Neural progenitor cell (in vitro differentiated cells): ENCODE results near the gene DDX27. TPM values are rescaled to one million over a fixed set of nuclear protein-coding genes. Genes with fewer than 3 reads are reported as not detected.
"Not testable (repeated sequence)": the region's sequence is repeated elsewhere in the genome, so short reads cannot be mapped to it uniquely, and the experiment has no call there.

Experiments
- DNase-seq: peaks from one replicate; pipeline ENCODE4 v3.0.0-alpha.2; 2016; ENCODE audit warnings: low spot score
- H2AFZ ChIP-seq: fragments of 200-600 bp; sonication (generic); replicated peaks from 2 replicates; pipeline ENCODE4 v1.6.1; 2016; ENCODE audit warnings: antibody characterized with exemption
- H3F3A ChIP-seq: fragments of 200-600 bp; sonication (generic); 2 replicates; pipeline ENCODE4 v1.6.1; 2016; ENCODE audit warnings: antibody characterized with exemption, low read depth
- H3K27ac ChIP-seq: fragments of 200-600 bp; sonication (generic); 2 replicates; pipeline ENCODE4 v1.5.1; 2016; ENCODE audit warnings: mild to moderate bottlenecking
- H3K27me3 ChIP-seq: fragments of 200-600 bp; sonication (generic); 2 replicates; pipeline ENCODE4 v1.6.1; 2016; ENCODE audit warnings: mild to moderate bottlenecking, moderate library complexity
- H3K36me3 ChIP-seq: fragments of 200-600 bp; sonication (generic); 2 replicates; pipeline ENCODE4 v1.5.1; 2016
- H3K4me1 ChIP-seq: fragments of 200-600 bp; sonication (generic); 2 replicates; pipeline ENCODE4 v1.6.1; 2016; ENCODE audit warnings: mixed run types
- H3K4me2 ChIP-seq: fragments of 200-600 bp; sonication (generic); 2 replicates; pipeline ENCODE4 v1.6.1; 2016
- H3K4me3 ChIP-seq: fragments of 200-600 bp; sonication (generic); 2 replicates; pipeline ENCODE4 v1.5.1; 2016
- H3K79me2 ChIP-seq: fragments of 200-600 bp; sonication (generic); 2 replicates; pipeline ENCODE4 v1.6.1; 2016; ENCODE audit warnings: low read depth
- H3K9ac ChIP-seq: fragments of 200-600 bp; sonication (generic); 2 replicates; pipeline ENCODE4 v1.6.1; 2016
- H3K9me3 ChIP-seq: fragments of 200-600 bp; sonication (generic); 2 replicates; pipeline ENCODE4 v1.5.1; 2016; ENCODE audit warnings: low read depth
- H4K20me1 ChIP-seq: fragments of 200-600 bp; sonication (generic); 2 replicates; pipeline ENCODE4 v1.6.1; 2016; ENCODE audit warnings: low read depth
- H3K27ac Mint-ChIP-seq: 3 replicates; pipeline ENCODE4 v1.8.0; 2021; ENCODE audit warnings: mixed read lengths
- H3K27me3 Mint-ChIP-seq: 2 replicates; pipeline ENCODE4 v1.8.0; 2022; ENCODE audit warnings: low read depth, mild to moderate bottlenecking, inconsistent platforms, moderate library complexity, mixed read lengths; ENCODE audit not compliant: insufficient read depth
- H3K36me3 Mint-ChIP-seq: 3 replicates; pipeline ENCODE4 v1.8.0; 2021; ENCODE audit warnings: mixed read lengths
- H3K4me1 Mint-ChIP-seq: 3 replicates; pipeline ENCODE4 v1.8.0; 2021; ENCODE audit warnings: mixed read lengths
- H3K4me3 Mint-ChIP-seq: 3 replicates; pipeline ENCODE4 v1.8.0; 2021; ENCODE audit warnings: mild to moderate bottlenecking, moderate library complexity, mixed read lengths
- H3K9me3 Mint-ChIP-seq: 3 replicates; pipeline ENCODE4 v1.8.0; 2020; ENCODE audit warnings: mixed read lengths
- EZH2 ChIP-seq: fragments of 200-600 bp; sonication (generic); IDR thresholded peaks from 2 replicates; pipeline ENCODE4 v1.6.1; 2017; ENCODE audit warnings: antibody characterized with exemption, mild to moderate bottlenecking, moderate library complexity
- EZH2phosphoT487 ChIP-seq: fragments of 200-600 bp; sonication (generic); IDR thresholded peaks from 2 replicates; pipeline ENCODE4 v1.6.1; 2017; ENCODE audit warnings: antibody characterized with exemption
- total RNA-seq: library from RNA; depleted of rRNA; stranded (reverse); fragments of >200 nt; gene quantifications from 2 replicates; pipeline ENCODE4 v1.2.3, GENCODE V29; 2015; ENCODE audit warnings: low replicate concordance
- TF ChIP-seq, protein P1 (sequence below): fragments of 200-600 bp; sonication (generic); IDR thresholded peaks from 2 replicates; pipeline ENCODE4 v1.5.1; 2017; ENCODE audit warnings: antibody characterized with exemption, mild to moderate bottlenecking

Gene DDX27
- total RNA-seq, 1 donor from 2014 or later: 27.3 TPM

DNA sequence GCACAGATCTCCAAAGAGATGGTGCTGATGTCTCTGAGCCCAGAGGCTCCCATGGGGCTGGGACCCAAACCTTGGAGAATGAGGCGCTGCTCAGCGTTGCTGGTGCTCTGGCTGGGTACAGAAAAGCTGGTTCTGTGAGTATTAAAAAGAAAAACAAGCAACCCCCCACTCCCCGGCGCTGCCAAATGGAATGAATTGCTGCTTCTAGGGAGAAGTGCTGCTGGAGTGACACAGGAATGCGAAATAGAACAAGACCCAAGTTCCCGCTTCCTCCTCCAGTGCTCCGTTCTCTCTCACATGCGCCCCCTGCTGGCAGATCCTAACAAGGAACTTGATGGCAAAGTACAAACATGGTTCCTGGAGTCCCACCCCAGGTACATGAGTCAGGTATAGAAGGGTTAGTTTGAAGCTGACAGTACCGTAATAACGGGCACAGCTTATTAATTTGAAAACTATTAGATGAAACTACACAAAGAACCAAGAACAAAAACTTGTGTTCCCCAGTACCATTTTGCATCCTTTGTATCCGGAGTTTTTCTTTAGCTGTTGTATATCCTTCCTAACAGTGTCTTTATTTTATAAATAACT, 2.1 kb upstream of the DDX27 start:
- Mint-ChIP-seq H3K27ac (peak overlapping the region; percentile 39), H3K9me3 (no peaks in the 10 kb centered on the region), H3K27me3 (peaks cover 4% of the 10 kb centered on the region), H3K36me3 (no peaks in the 10 kb centered on the region), H3K4me1 (peaks cover 13% of the 10 kb centered on the region), H3K4me3 (peak overlapping the region; percentile 38)
- H3K36me3 ChIP-seq: no peaks in the 10 kb centered on the region
- no peak overlapping the region for H3K9ac ChIP-seq
- H3K9me3 ChIP-seq: no peaks in the 10 kb centered on the region
- H3K4me3 ChIP-seq: no peak overlapping the region
- H3K4me1 ChIP-seq: no peaks in the 10 kb centered on the region
- H3K27ac ChIP-seq: no peak overlapping the region
- TF ChIP-seq, protein P1, sequence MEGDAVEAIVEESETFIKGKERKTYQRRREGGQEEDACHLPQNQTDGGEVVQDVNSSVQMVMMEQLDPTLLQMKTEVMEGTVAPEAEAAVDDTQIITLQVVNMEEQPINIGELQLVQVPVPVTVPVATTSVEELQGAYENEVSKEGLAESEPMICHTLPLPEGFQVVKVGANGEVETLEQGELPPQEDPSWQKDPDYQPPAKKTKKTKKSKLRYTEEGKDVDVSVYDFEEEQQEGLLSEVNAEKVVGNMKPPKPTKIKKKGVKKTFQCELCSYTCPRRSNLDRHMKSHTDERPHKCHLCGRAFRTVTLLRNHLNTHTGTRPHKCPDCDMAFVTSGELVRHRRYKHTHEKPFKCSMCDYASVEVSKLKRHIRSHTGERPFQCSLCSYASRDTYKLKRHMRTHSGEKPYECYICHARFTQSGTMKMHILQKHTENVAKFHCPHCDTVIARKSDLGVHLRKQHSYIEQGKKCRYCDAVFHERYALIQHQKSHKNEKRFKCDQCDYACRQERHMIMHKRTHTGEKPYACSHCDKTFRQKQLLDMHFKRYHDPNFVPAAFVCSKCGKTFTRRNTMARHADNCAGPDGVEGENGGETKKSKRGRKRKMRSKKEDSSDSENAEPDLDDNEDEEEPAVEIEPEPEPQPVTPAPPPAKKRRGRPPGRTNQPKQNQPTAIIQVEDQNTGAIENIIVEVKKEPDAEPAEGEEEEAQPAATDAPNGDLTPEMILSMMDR: peak; percentile 97
- no peak for TF ChIP-seq EZH2
- DNase-seq: peak; percentile 94
- no peaks in the 10 kb centered on the region for H4K20me1 ChIP-seq
- peaks cover 8% of the 10 kb centered on the region for H3F3A ChIP-seq
- peaks cover 24% of the 10 kb centered on the region for H3K79me2 ChIP-seq
- H2AFZ ChIP-seq: peak overlapping the region; percentile 96
- peak overlapping the region; percentile 32 for H3K4me2 ChIP-seq
- H3K27me3 ChIP-seq: no peaks in the 10 kb centered on the region

GRCh38 chr20:49218739-49219090, 501 bp upstream of the DDX27 start:
- not testable (repeated sequence) for H3F3A ChIP-seq, H2AFZ ChIP-seq, H3K36me3 Mint-ChIP-seq, H3K27me3 ChIP-seq, H3K9ac ChIP-seq, H3K36me3 ChIP-seq, H3K4me1 ChIP-seq, H3K27me3 Mint-ChIP-seq, H3K9me3 Mint-ChIP-seq, H3K9me3 ChIP-seq, H3K27ac ChIP-seq, H4K20me1 ChIP-seq
- Mint-ChIP-seq H3K4me1 (peaks cover 13% of the 10 kb centered on the region), H3K4me3 (peak overlapping the region; percentile 93), H3K27ac (peak overlapping the region; percentile 91)
- H3K4me2 ChIP-seq: peak overlapping the region; percentile 96
- peak; percentile 29 for DNase-seq
- H3K79me2 ChIP-seq: peaks cover 24% of the 10 kb centered on the region
- H3K4me3 ChIP-seq: peak overlapping the region; percentile 84

- no peak for DNase-seq
- Mint-ChIP-seq H3K9me3 (no peaks in the 10 kb centered on the region), H3K4me1 (peaks cover 13% of the 10 kb centered on the region), H3K27me3 (peaks cover 2% of the 10 kb centered on the region), H3K4me3 (peak overlapping the region; percentile 93), H3K27ac (peak overlapping the region; percentile 11), H3K36me3 (peaks cover 12% of the 10 kb centered on the region)
- Histone ChIP-seq H3K4me2 (peak overlapping the region; percentile 96), H2AFZ (peak overlapping the region; percentile 74), H3K9me3 (no peaks in the 10 kb centered on the region), H3K27ac (no peak overlapping the region), H3K27me3 (no peaks in the 10 kb centered on the region), H3K4me1 (no peaks in the 10 kb centered on the region), H3K36me3 (peaks cover 5% of the 10 kb centered on the region), H4K20me1 (no peaks in the 10 kb centered on the region), H3F3A (peaks cover 8% of the 10 kb centered on the region), H3K79me2 (peaks cover 24% of the 10 kb centered on the region), H3K9ac (peak overlapping the region; percentile 75), H3K4me3 (peak overlapping the region; percentile 84)
- no peak for TF ChIP-seq EZH2phosphoT487
- TF ChIP-seq, protein P1: no peak
- no peak for TF ChIP-seq EZH2
These were observed 962 bp downstream of the DDX27 start for GRCh38 chr20:49219924-49220831.

DNA sequence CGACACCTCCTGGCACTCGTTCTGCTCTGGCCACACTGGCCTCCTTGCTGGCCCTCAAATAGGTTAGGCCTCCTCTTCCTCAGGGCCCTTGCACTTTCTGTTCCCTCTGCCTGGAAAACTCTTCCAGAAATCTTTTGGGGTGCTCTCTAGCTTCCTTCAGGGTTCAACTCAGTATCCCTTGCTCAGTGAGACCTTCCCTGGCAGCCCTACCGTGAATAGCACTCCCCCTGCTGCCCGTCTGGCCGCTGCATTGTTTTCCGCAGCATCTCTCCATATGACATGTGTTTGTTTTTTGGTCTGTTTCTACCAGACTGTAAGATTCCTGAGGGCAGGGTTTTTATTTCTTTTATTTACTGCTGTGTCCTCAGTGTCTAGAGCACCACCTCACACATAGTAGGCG, 6.7 kb downstream of the DDX27 start:
- Mint-ChIP-seq H3K27me3 (peaks cover 4% of the 10 kb centered on the region), H3K27ac (peak overlapping the region; percentile 60), H3K4me3 (no peak overlapping the region), H3K9me3 (no peaks in the 10 kb centered on the region), H3K4me1 (no peaks in the 10 kb centered on the region), H3K36me3 (peaks cover 20% of the 10 kb centered on the region)
- no peak overlapping the region for H3K27ac ChIP-seq
- no peak overlapping the region for H3K9ac ChIP-seq
- no peak for DNase-seq
- no peaks in the 10 kb centered on the region for H3K9me3 ChIP-seq
- H2AFZ ChIP-seq: no peak overlapping the region
- no peak overlapping the region for H3K4me2 ChIP-seq
- TF ChIP-seq, protein P1: peak; percentile 8
- TF ChIP-seq EZH2phosphoT487: no peak
- no peak for TF ChIP-seq EZH2
- H3K4me1 ChIP-seq: no peaks in the 10 kb centered on the region
- H4K20me1 ChIP-seq: no peaks in the 10 kb centered on the region
- H3K79me2 ChIP-seq: peaks cover 7% of the 10 kb centered on the region
- no peak overlapping the region for H3K4me3 ChIP-seq
- no peaks in the 10 kb centered on the region for H3F3A ChIP-seq
- H3K27me3 ChIP-seq: no peaks in the 10 kb centered on the region
- peaks cover 5% of the 10 kb centered on the region for H3K36me3 ChIP-seq
